NCI-H2107 treated with DMSO at 0.1 percent for 48 hours (cell line): ENCODE results near the gene SERGEF.
A peak's percentile ranks its signal among the peaks of the same experiment; 100 is the strongest.

Experiments used
- DNase-seq: peaks from one replicate; lab custom pipeline; 2025; ENCODE audit not compliant: unreplicated experiment; lab: John Stamatoyannopoulos, UW

SERGEF gene

GRCh38 chr11:17774232-17775034, 238.4 kb downstream of the SERGEF start:
- no peak for DNase-seq

- DNase-seq, result no peak
Observed at GRCh38 chr11:17773674-17774073, 239.2 kb downstream of the SERGEF start.

DNA sequence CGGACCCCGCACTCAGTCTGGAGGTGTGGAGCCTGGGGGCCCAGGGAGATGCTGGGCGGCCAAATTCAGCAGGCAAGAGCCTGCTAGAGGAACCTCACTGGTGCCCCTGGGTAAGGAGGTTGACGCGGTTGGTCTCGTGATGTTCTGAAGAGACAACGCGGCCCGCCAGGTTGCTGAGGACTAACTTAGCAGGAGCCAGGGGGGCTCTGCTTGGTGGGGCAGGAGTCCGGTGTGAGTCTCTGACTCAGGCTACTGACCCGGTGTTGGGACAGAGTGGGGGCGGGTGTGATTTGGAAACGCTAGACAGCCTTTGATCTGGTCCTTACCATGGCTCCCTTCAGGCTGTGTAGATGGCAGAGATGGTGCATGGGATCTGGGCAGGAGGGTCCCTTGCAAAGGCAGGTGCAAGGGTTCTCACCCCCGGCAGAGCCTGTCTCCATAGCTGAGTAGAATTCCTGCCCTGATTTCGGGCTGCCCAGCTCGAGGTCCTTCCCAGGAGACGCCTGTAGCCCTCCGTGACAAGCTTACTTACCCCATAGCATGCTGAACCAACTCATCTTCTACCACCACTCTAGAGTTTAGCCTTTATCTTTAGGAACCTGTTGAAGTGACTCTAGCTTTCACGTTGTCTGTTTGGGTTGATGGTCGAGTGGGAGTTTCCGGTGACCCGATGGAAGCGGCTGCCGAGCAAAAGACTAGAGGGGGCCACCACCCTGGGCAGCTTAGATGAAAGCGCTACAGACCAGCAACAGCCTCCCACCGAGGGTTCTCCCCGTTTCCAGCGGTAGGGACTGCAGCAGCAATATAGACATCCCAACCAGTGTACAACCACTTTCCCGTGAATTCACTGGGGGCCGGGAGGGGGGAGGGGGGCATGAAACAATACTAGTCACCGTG, 239.9 kb downstream of the SERGEF start:
- no peak for DNase-seq

DNA sequence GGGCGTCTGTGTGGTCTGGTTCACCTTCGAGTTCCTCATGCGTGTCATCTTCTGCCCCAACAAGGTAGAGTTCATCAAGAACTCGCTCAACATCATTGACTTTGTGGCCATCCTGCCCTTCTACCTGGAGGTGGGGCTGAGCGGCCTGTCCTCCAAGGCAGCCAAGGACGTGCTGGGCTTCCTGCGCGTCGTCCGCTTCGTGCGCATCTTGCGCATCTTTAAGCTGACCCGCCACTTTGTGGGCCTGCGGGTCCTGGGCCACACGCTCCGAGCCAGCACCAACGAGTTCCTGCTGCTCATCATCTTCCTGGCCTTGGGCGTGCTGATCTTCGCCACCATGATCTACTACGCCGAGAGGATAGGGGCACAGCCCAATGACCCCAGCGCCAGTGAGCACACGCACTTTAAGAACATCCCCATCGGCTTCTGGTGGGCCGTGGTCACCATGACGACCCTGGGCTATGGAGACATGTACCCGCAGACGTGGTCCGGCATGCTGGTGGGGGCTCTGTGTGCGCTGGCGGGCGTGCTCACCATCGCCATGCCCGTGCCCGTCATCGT, 240.9 kb downstream of the SERGEF start:
- no peak for DNase-seq

DNA sequence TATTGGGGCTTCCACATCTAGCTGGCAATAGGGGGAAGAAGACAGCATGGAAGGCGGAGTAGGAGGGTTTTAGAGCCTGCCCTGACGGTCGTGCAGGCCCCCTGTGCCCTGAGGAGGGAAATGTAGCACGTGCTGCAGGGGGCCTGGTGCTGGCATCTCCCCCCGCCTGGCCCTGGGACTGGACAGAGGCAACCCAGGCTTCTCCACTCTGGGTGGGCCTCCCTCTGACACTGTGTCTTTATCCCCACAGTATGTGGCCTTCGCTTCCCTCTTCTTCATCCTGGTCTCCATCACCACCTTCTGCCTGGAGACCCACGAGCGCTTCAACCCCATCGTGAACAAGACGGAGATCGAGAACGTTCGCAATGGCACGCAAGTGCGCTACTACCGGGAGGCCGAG, 241.4 kb downstream of the SERGEF start:
- no peak for DNase-seq

DNA sequence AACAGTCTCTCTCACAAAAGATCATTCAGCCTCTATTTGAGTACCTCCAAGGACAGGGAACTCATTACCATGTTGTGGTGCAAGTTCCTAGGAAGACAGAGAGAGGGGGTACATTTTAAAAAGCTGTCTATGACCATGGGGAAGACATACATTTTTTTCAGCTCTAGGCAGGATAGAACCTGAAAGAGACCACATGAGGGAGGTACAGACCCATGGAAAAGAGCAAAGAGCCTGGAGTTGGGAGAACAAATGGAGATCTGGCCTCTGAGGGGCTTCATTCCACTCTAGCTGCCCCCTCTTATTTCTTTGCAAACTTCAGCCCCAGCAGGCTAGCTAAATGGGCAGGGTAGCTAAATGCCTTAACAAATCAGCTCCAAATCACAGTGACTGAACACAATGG, 241.9 kb downstream of the SERGEF start:
- no peak for DNase-seq

DNA sequence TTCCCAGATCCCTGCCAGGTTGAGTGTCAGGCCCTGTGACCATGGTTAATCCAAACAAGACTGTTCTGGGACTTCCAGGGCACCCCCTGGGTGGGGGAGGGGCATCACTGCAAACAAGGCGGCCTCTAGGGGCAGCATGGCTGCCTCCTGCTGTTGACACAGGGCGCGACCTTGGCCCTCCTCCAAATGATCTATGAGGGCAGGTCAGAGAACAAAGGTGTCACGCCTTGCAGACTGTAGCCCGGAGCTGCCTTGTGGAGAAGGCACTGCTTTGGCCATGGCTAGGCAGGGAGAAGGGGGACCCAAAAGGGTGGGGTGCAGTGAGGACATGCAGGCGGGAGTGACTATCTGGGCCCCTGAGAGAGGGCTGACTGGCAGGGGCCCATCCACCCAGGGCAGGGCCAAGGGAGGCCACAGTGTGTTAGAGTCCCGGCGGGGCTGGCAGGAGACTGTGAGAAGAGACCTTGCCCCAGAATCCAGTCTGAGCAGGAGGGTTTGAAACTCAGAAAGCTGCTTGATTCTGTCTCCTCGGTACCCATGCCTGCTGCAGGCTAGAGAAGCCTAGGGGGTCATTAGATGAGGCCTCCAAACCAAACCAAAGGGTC, 242.7 kb downstream of the SERGEF start:
- DNase-seq, result no peak

DNA sequence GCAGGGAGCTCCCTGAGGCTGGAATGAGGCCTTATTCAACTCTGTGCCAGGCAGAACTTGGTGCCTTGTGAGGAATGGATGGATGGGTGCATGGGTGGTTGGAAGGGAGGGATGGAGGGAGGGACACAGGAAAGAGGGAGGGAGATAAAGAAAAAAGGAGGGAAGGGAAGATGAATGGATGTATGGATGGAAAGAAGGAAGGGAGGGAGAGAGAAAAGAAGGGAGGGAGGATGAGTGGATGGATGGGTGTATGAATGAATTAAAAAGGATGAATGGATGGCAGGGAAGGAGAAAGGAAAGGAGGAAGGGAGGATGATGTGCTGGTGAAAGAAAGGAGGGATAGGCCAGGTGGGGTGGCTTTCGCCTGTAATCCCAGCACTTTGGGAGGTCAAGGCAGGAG, 243.6 kb downstream of the SERGEF start:
- DNase-seq, result no peak

- no peak for DNase-seq
Observed at GRCh38 chr11:17768547-17768946, 244.3 kb downstream of the SERGEF start.

DNA sequence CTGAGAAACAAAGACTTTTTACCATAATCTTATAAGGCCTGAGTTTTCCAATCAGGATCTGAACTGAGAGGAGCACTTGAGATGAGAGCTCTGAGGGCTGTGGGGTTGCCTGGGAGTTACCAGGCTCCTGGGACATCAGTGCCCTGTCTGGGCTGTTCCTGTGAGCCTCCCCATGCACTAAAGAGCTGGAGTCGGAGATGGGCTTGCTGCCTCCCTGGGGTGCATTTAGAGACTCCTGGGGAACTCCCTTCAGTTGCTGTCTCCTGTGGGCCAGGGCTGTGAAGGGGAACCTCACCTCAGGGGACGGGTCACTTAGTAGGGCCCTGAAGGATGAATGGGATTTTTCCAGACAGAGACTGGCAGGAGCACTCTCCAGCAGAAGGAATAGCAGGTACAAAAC, 244.9 kb downstream of the SERGEF start:
- DNase-seq, result no peak

- DNase-seq, result peak; percentile 34
Observed at GRCh38 chr11:17767301-17767885, 245.5 kb downstream of the SERGEF start.

- DNase-seq, result no peak
Observed at GRCh38 chr11:17766590-17766989, 246.3 kb downstream of the SERGEF start.

- no peak for DNase-seq
Observed at GRCh38 chr11:17766073-17766359, 246.8 kb downstream of the SERGEF start.

DNA sequence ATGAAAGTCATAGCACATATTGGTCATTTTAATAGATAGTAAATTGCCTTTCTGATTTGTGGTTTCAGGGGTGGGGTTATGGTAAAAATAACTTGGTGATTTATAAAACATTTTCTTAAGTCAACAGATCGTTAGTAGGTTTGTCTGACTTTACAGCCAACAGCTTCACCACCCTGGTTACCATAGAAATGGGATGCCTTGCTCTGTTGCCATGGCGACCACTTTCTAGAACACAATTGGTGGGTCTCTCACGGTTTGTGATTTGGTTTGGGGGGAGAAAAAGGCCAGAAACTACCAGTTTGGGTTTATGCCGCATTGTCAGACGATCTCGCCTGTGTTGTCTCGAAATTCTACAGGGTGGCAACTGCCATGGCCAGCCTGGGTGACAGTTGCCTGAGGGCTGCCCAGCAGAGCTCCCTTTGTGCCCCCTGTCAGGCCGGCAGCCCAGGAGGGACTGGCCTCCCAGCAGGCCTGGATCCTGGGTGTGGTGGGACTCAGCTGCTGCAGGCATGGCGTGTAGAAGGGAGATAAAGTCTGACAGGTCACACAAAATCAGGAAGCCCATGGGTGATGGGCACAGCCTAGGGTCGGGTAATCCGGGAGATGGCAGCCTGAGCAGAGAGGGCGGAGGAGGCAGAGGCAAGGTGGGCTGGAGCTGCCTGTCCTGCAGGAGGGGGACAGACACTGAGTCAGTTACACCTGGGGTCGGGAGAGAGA, 247.3 kb downstream of the SERGEF start:
- DNase-seq, result no peak

GRCh38 chr11:17764446-17765218, 248.2 kb downstream of the SERGEF start:
- DNase-seq, result no peak

- no peak for DNase-seq
Observed at GRCh38 chr11:17763703-17764102, 249.1 kb downstream of the SERGEF start.

GRCh38 chr11:17763244-17763643, 249.6 kb downstream of the SERGEF start:
- no peak for DNase-seq

- DNase-seq, result no peak
Observed at GRCh38 chr11:17762309-17762974, 250.4 kb downstream of the SERGEF start.
